Hypothalamus (tissue), 51 donors: ENCODE measurements around the gene TUBA4B.

ENCODE experiments used
- DNase-seq, 51 donors: peaks; one replicate each; lab custom pipeline; 2025; lab: John Stamatoyannopoulos, UW

Gene TUBA4B

GRCh38 chr2:219289195-219289536, 36.1 kb downstream of the TUBA4B start:
- DNase-seq: no peak

GRCh38 chr2:219289537-219290361, 36.7 kb downstream of the TUBA4B start:
- peak in 49 of 51 donors; percentile 25 to 94 (median 79) for DNase-seq

- DNase-seq: no peak
These were observed 37.5 kb downstream of the TUBA4B start for GRCh38 chr2:219290381-219291171.

GRCh38 chr2:219291394-219291793, 38.4 kb downstream of the TUBA4B start:
- no peak for DNase-seq

- DNase-seq: no peak
These were observed 39.0 kb downstream of the TUBA4B start for GRCh38 chr2:219291910-219292490.

GRCh38 chr2:219292616-219293015, 39.6 kb downstream of the TUBA4B start:
- DNase-seq: no peak

- DNase-seq: no peak
These were observed 40.7 kb downstream of the TUBA4B start for GRCh38 chr2:219293736-219294231.

- DNase-seq: peak in 45 of 51 donors; percentile 14 to 87 (median 74)
These were observed 41.6 kb downstream of the TUBA4B start for GRCh38 chr2:219294356-219295351.

GRCh38 chr2:219296142-219296541, 43.1 kb downstream of the TUBA4B start:
- DNase-seq: no peak

GRCh38 chr2:219296631-219297391, 43.8 kb downstream of the TUBA4B start:
- no peak for DNase-seq

GRCh38 chr2:219297766-219298456, 44.9 kb downstream of the TUBA4B start:
- DNase-seq: no peak

GRCh38 chr2:219298759-219299371, 45.8 kb downstream of the TUBA4B start:
- peak in 48 of 51 donors; percentile 35 to 92 (median 77) for DNase-seq

GRCh38 chr2:219299372-219299760, 46.3 kb downstream of the TUBA4B start:
- no peak for DNase-seq

GRCh38 chr2:219300022-219300421, 47.0 kb downstream of the TUBA4B start:
- DNase-seq: no peak

- no peak for DNase-seq
These were observed 49.4 kb downstream of the TUBA4B start for GRCh38 chr2:219302412-219302968.

- DNase-seq: no peak
These were observed 51.2 kb downstream of the TUBA4B start for GRCh38 chr2:219304223-219304622.

- no peak for DNase-seq
These were observed 53.0 kb downstream of the TUBA4B start for GRCh38 chr2:219306047-219306446.
